ENCODE results near the gene DEDD. TPM values are rescaled to one million over a fixed set of nuclear protein-coding genes. Genes with fewer than 3 reads are reported as not detected.

The DEDD gene
- total and polyA plus RNA-seq, 2 donors from 2014 or later, result 23.2 to 37.2 TPM

DNA sequence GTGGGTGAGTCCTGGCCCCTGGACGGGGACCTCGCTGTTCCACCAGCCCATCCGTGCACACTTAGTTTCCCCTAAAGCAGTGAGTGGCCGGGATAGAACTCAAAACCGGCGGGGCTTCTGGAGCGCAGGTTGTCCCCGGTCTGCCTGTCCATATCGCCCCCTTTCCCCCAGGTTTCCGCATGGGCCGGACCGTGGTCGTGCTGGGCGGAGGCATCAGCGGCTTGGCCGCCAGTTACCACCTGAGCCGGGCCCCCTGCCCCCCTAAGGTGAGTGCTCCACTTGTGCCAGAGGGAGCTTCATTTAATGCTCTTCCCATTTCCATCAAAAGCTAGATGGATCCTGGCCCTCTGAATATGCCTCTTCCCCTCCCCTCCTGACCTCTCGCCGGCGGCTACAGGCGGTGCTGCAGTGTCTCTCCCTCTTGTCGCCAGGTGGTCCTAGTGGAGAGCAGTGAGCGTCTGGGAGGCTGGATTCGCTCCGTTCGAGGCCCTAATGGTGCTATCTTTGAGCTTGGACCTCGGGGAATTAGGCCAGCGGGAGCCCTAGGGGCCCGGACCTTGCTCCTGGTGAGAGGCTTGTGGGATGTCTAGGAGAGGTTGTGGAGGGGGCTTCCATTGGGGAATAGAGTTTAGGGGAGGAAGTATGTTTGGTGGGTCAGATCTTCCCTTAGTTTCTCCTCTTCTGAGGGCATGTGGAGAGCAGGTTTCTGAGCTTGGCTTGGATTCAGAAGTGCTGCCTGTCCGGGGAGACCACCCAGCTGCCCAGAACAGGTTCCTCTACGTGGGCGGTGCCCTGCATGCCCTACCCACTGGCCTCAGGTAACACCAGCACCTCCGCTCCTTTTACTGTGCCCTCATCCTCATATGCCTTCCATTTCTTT lies 34.4 kb upstream of the DEDD start:
- TF ChIP-seq CTCF (IDR thresholded peaks at IDR 0.05; ENCODE audit: borderline replicate concordance, extremely low read depth, insufficient read depth), result no peak
- peak overlapping the region in 1 of 2 donors; percentile 65 for H3K27ac ChIP-seq (ENCODE audit: low read depth in 2 of 2, low read length in 2 of 2)

GRCh38 chr1:161165742-161166668 lies 33.5 kb upstream of the DEDD start, which contains the start of gene PPOX:
TSS of gene PPOX (plus strand) at chr1:161166426. CDS start at chr1:161166848, 422 bp downstream.
- no peaks in the 10 kb centered on the region for H3K27me3 ChIP-seq (ENCODE audit: control insufficient read depth, insufficient read depth, low read length)
- intact Hi-C loops (cut with DNase I), result no loop called here
- no peaks in the 10 kb centered on the region for H3K9me3 ChIP-seq (ENCODE audit: control insufficient read depth in 2 of 3, insufficient read depth in 1 of 3, low read length in 3 of 3)
- peak within 1 kb of the TSS; percentile 77 to 91 (median 90) for H3K9ac ChIP-seq (ENCODE audit: low read length in 3 of 3)
- peaks cover 6 to 30% (median 9%) of the 10 kb centered on the region in 3 donors for H3K36me3 ChIP-seq (ENCODE audit: control insufficient read depth in 2 of 3, insufficient read depth in 3 of 3, low read length in 3 of 3)
- DNase-seq (peak; percentile 97 to 99 (median 98)), FAIRE-seq (peak; percentile 92)
- TF ChIP-seq CTCF (IDR thresholded peaks at IDR 0.05; ENCODE audit: borderline replicate concordance, extremely low read depth, insufficient read depth), result peak; percentile 14
- peaks cover 0 to 11% (median 0%) of the 10 kb centered on the region in 3 donors for H3K4me1 ChIP-seq (ENCODE audit: control insufficient read depth in 2 of 3, insufficient read depth in 2 of 3, low read depth in 1 of 3, low read length in 3 of 3)
- peak within 1 kb of the TSS; percentile 69 to 92 for H3K27ac ChIP-seq (ENCODE audit: low read depth in 2 of 2, low read length in 2 of 2)
- H3K4me3 ChIP-seq (ENCODE audit: low read length in 3 of 3), result peak within 1 kb of the TSS; percentile 88 to 94 (median 91)

More for the DNA sequence above, 34.4 kb upstream of the DEDD start:
- H3K9me3 ChIP-seq (ENCODE audit: control insufficient read depth in 2 of 3, insufficient read depth in 1 of 3, low read length in 3 of 3), result no peaks in the 10 kb centered on the region
- no peaks in the 10 kb centered on the region for H3K27me3 ChIP-seq (ENCODE audit: control insufficient read depth, insufficient read depth, low read length)
- intact Hi-C loops (cut with DNase I), result no loop called here
- peaks cover 0 to 8% (median 0%) of the 10 kb centered on the region in 3 donors for H3K4me1 ChIP-seq (ENCODE audit: control insufficient read depth in 2 of 3, insufficient read depth in 2 of 3, low read depth in 1 of 3, low read length in 3 of 3)
- H3K9ac ChIP-seq (ENCODE audit: low read length in 3 of 3), result peak overlapping the region; percentile 77 to 91 (median 90)
- H3K36me3 ChIP-seq (ENCODE audit: control insufficient read depth in 2 of 3, insufficient read depth in 3 of 3, low read length in 3 of 3), result peaks cover 4 to 38% (median 12%) of the 10 kb centered on the region in 3 donors
- peak overlapping the region; percentile 88 to 94 (median 91) for H3K4me3 ChIP-seq (ENCODE audit: low read length in 3 of 3)
- FAIRE-seq (no peak), DNase-seq (peak; percentile 39 to 82 (median 57))

GRCh38 chr1:161164901-161165610 lies 32.6 kb upstream of the DEDD start:
- no peaks in the 10 kb centered on the region for H3K27me3 ChIP-seq (ENCODE audit: control insufficient read depth, insufficient read depth, low read length)
- H3K4me1 ChIP-seq (ENCODE audit: control insufficient read depth in 2 of 3, insufficient read depth in 2 of 3, low read depth in 1 of 3, low read length in 3 of 3), result peaks cover 0 to 18% (median 5%) of the 10 kb centered on the region in 3 donors
- H3K9ac ChIP-seq (ENCODE audit: low read length in 3 of 3), result peak overlapping the region; percentile 77 to 86 (median 85)
- no peak for TF ChIP-seq CTCF (IDR thresholded peaks at IDR 0.05; ENCODE audit: borderline replicate concordance, extremely low read depth, insufficient read depth)
- intact Hi-C loops (cut with DNase I), result no loop called here
- H3K36me3 ChIP-seq (ENCODE audit: control insufficient read depth in 2 of 3, insufficient read depth in 3 of 3, low read length in 3 of 3), result peaks cover 4 to 23% (median 4%) of the 10 kb centered on the region in 3 donors
- H3K4me3 ChIP-seq (ENCODE audit: low read length in 3 of 3), result peak overlapping the region in 2 of 3 donors; percentile 91 to 94
- H3K27ac ChIP-seq (ENCODE audit: low read depth in 2 of 2, low read length in 2 of 2), result peak overlapping the region in 1 of 2 donors; percentile 92
- no peaks in the 10 kb centered on the region for H3K9me3 ChIP-seq (ENCODE audit: control insufficient read depth in 2 of 3, insufficient read depth in 1 of 3, low read length in 3 of 3)
- FAIRE-seq (no peak), DNase-seq (peak in 2 of 5 donors; percentile 45 to 47)
